Testis (tissue), 2 donors: ENCODE results near the gene DNAJC18.

Experiments used
- POLR2A ChIP-seq: fragments of 450-650 bp; IDR thresholded peaks from one replicate; pipeline ENCODE4 v1.6.1; 2017; ENCODE audit warnings: antibody characterized with exemption, mild to moderate bottlenecking, moderate library complexity
- TF ChIP-seq, protein P1 (sequence below), 3 experiments: fragments of 450-650 bp in 2 of 3; fragments of 200-600 bp in 1 of 3; sonication (generic) in 1 of 3; IDR thresholded peaks; one replicate each; pipeline ENCODE4 v1.5.1; 2016 to 2019; ENCODE audit warnings: antibody characterized with exemption in 3 of 3, mild to moderate bottlenecking in 2 of 3, moderate library complexity in 1 of 3

DNA sequence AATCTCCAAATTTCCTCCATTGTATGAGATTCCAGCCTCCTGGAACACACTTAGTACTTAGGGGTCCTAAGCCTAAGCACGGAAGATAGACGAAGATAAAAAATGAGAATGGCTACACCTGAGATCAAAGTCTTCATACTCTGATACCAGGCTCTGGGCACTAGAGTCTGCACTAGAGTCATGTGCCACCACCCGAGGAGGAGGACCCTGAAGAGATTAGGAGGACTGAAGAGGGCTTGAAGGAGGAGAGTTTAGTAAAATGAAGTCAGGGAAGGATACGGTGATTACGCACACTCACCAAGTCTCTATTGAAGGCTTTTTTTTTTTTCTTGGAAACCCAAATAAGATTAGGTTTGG is 34.9 kb downstream of the DNAJC18 start:
- TF ChIP-seq, protein P1, sequence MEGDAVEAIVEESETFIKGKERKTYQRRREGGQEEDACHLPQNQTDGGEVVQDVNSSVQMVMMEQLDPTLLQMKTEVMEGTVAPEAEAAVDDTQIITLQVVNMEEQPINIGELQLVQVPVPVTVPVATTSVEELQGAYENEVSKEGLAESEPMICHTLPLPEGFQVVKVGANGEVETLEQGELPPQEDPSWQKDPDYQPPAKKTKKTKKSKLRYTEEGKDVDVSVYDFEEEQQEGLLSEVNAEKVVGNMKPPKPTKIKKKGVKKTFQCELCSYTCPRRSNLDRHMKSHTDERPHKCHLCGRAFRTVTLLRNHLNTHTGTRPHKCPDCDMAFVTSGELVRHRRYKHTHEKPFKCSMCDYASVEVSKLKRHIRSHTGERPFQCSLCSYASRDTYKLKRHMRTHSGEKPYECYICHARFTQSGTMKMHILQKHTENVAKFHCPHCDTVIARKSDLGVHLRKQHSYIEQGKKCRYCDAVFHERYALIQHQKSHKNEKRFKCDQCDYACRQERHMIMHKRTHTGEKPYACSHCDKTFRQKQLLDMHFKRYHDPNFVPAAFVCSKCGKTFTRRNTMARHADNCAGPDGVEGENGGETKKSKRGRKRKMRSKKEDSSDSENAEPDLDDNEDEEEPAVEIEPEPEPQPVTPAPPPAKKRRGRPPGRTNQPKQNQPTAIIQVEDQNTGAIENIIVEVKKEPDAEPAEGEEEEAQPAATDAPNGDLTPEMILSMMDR (IDR thresholded peaks at IDR 0.05): no peak
- no peak for TF ChIP-seq POLR2A
